Trophoblast cell (in vitro differentiated cells and primary cell): ENCODE data around the gene CALN1.
A peak's percentile ranks its signal among the peaks of the same experiment; 100 is the strongest.

Experiments used
- DNase-seq, 2 donors: peaks; one replicate each; pipeline ENCODE4 v3.0.0-alpha.2; 2016
- H2AFZ ChIP-seq: 2 replicates; pipeline ENCODE4 v1.6.1; 2013; ENCODE audit warnings: low read length, moderate library complexity, mild to moderate bottlenecking; ENCODE audit not compliant: insufficient read depth, poor library complexity
- H2AK5ac ChIP-seq: 2 replicates; pipeline ENCODE4 v1.6.1; 2013; ENCODE audit warnings: mild to moderate bottlenecking, low read length
- H2BK120ac ChIP-seq: 2 replicates; pipeline ENCODE4 v1.6.1; 2013; ENCODE audit warnings: low read length, mild to moderate bottlenecking, moderate library complexity; ENCODE audit not compliant: insufficient read depth, poor library complexity
- H2BK12ac ChIP-seq: 2 replicates; pipeline ENCODE4 v1.6.1; 2013; ENCODE audit warnings: mild to moderate bottlenecking, low read length, moderate library complexity
- H2BK5ac ChIP-seq: 2 replicates; pipeline ENCODE4 v1.6.1; 2013; ENCODE audit warnings: low read length, low read depth, moderate library complexity, mild to moderate bottlenecking; ENCODE audit not compliant: poor library complexity
- H3K14ac ChIP-seq: 2 replicates; pipeline ENCODE4 v1.6.1; 2013; ENCODE audit warnings: mild to moderate bottlenecking, low read length
- H3K18ac ChIP-seq: 2 replicates; pipeline ENCODE4 v1.6.1; 2013; ENCODE audit warnings: mild to moderate bottlenecking, low read length
- H3K23ac ChIP-seq: 2 replicates; pipeline ENCODE4 v1.6.1; 2013; ENCODE audit warnings: low read length
- H3K27ac ChIP-seq: 2 replicates; pipeline ENCODE4 v1.5.1; 2013; ENCODE audit warnings: low read depth, mild to moderate bottlenecking, inconsistent platforms, low read length, moderate library complexity
- H3K27me3 ChIP-seq: 2 replicates; pipeline ENCODE4 v1.6.1; 2013; ENCODE audit warnings: inconsistent platforms, mild to moderate bottlenecking, low read length, moderate library complexity; ENCODE audit not compliant: insufficient read depth
- H3K36me3 ChIP-seq, 2 experiments: 1 replicate in 1 of 2; 2 replicates in 1 of 2; pipeline ENCODE4 v1.6.1; 2013; ENCODE audit warnings: low read length in 2 of 2, mild to moderate bottlenecking in 2 of 2, moderate library complexity in 1 of 2; ENCODE audit not compliant: insufficient read depth in 2 of 2, control insufficient read depth in 1 of 2
- H3K4ac ChIP-seq: 2 replicates; pipeline ENCODE4 v1.6.1; 2013; ENCODE audit warnings: low read depth, mild to moderate bottlenecking, low read length, moderate library complexity
- H3K4me1 ChIP-seq, 2 experiments: 1 replicate in 1 of 2; 2 replicates in 1 of 2; pipeline ENCODE4 v1.6.1; 2013; ENCODE audit warnings: low read length in 2 of 2, mild to moderate bottlenecking in 2 of 2, moderate library complexity in 1 of 2; ENCODE audit not compliant: insufficient read depth in 2 of 2, control insufficient read depth in 1 of 2
- H3K4me2 ChIP-seq: 2 replicates; pipeline ENCODE4 v1.6.1; 2013; ENCODE audit warnings: inconsistent platforms, mild to moderate bottlenecking, low read length, moderate library complexity
- H3K4me3 ChIP-seq: 2 replicates; pipeline ENCODE4 v1.5.1; 2013; ENCODE audit warnings: mild to moderate bottlenecking, low read depth, low read length, inconsistent platforms
- H3K79me1 ChIP-seq: one replicate; pipeline ENCODE4 v1.6.1; 2013; ENCODE audit warnings: low read length
- H3K79me2 ChIP-seq: 2 replicates; pipeline ENCODE4 v1.6.1; 2013; ENCODE audit warnings: low read length, mild to moderate bottlenecking; ENCODE audit not compliant: control insufficient read depth, insufficient read depth, poor library complexity
- H3K9ac ChIP-seq: 2 replicates; pipeline ENCODE4 v1.6.1; 2013; ENCODE audit warnings: mild to moderate bottlenecking, low read length
- H3K9me3 ChIP-seq: 2 replicates; pipeline ENCODE4 v1.6.1; 2013; ENCODE audit warnings: low read depth, mild to moderate bottlenecking, control low read depth, inconsistent platforms, low read length; ENCODE audit not compliant: insufficient read depth
- H4K12ac ChIP-seq: 2 replicates; pipeline ENCODE4 v1.6.1; 2013; ENCODE audit warnings: low read depth, mild to moderate bottlenecking, low read length, moderate library complexity
- H4K8ac ChIP-seq: 2 replicates; pipeline ENCODE4 v1.6.1; 2013; ENCODE audit warnings: low read depth, mild to moderate bottlenecking, low read length, moderate library complexity
- H4K91ac ChIP-seq: one replicate; pipeline ENCODE4 v1.6.1; 2013; ENCODE audit warnings: low read depth, mild to moderate bottlenecking, low read length, moderate library complexity
- WGBS: extraction: QIAGEN DNeasy Blood & Tissue Kit; methylation state at CpG from one replicate; pipeline ENCODE4 v1.1.7; 2013; ENCODE audit warnings: missing lambda C conversion rate; ENCODE audit not compliant: insufficient read length, insufficient coverage; ENCODE audit errors: extremely low coverage; 5-methylcytosine and 5-hydroxymethylcytosine counted together

The CALN1 gene

GRCh38 chr7:72321637-72322036 is 90.5 kb downstream of the CALN1 start:
- Histone ChIP-seq H3K27ac (no peak overlapping the region), H3K79me2 (no peaks in the 10 kb centered on the region), H3K23ac (no peak overlapping the region), H4K12ac (no peak overlapping the region), H4K8ac (no peak overlapping the region), H3K4me2 (no peak overlapping the region), H2BK120ac (no peak overlapping the region), H3K27me3 (no peaks in the 10 kb centered on the region), H3K4me3 (no peak overlapping the region), H3K36me3 (no peaks in the 10 kb centered on the region), H3K79me1 (no peaks in the 10 kb centered on the region), H3K9me3 (no peaks in the 10 kb centered on the region), H3K4me1 (no peaks in the 10 kb centered on the region), H2BK12ac (no peak overlapping the region), H4K91ac (no peak overlapping the region), H2AK5ac (no peak overlapping the region), H3K9ac (no peak overlapping the region), H3K14ac (no peak overlapping the region), H2AFZ (no peak overlapping the region), H2BK5ac (no peak overlapping the region), H3K4ac (no peak overlapping the region), H3K18ac (no peak overlapping the region)
- no peak for DNase-seq
- WGBS: no CpG with 5 or more reads among the region's 7 CpGs

- Histone ChIP-seq H4K8ac (no peak overlapping the region), H3K79me2 (no peaks in the 10 kb centered on the region), H3K14ac (no peak overlapping the region), H3K36me3 (no peaks in the 10 kb centered on the region), H2AFZ (no peak overlapping the region), H3K27ac (no peak overlapping the region), H2AK5ac (no peak overlapping the region), H3K4ac (no peak overlapping the region), H3K4me2 (no peak overlapping the region), H2BK12ac (no peak overlapping the region), H2BK5ac (no peak overlapping the region), H3K27me3 (no peaks in the 10 kb centered on the region), H3K79me1 (no peaks in the 10 kb centered on the region), H4K12ac (no peak overlapping the region), H2BK120ac (no peak overlapping the region), H3K4me3 (no peak overlapping the region), H3K9me3 (no peaks in the 10 kb centered on the region), H3K23ac (no peak overlapping the region), H3K4me1 (no peaks in the 10 kb centered on the region), H4K91ac (no peak overlapping the region), H3K9ac (no peak overlapping the region), H3K18ac (no peak overlapping the region)
- WGBS: no CpG with 5 or more reads among the region's 8 CpGs
- DNase-seq: no peak
Measured at GRCh38 chr7:72321081-72321480, 91.1 kb downstream of the CALN1 start.

- Histone ChIP-seq H3K4ac (no peak overlapping the region), H2BK5ac (no peak overlapping the region), H4K91ac (no peak overlapping the region), H3K36me3 (no peaks in the 10 kb centered on the region), H4K8ac (no peak overlapping the region), H2AK5ac (no peak overlapping the region), H2BK120ac (no peak overlapping the region), H3K27me3 (no peaks in the 10 kb centered on the region), H2AFZ (no peak overlapping the region), H3K4me3 (no peak overlapping the region), H2BK12ac (no peak overlapping the region), H3K4me2 (no peak overlapping the region), H3K4me1 (no peaks in the 10 kb centered on the region), H3K79me2 (no peaks in the 10 kb centered on the region), H3K14ac (no peak overlapping the region), H3K23ac (no peak overlapping the region), H4K12ac (no peak overlapping the region), H3K27ac (no peak overlapping the region), H3K9ac (no peak overlapping the region), H3K9me3 (no peaks in the 10 kb centered on the region), H3K18ac (no peak overlapping the region), H3K79me1 (no peaks in the 10 kb centered on the region)
- no CpG with 5 or more reads among the region's 2 CpGs for WGBS
- no peak for DNase-seq
Measured at GRCh38 chr7:72317341-72317740, 94.8 kb downstream of the CALN1 start.

GRCh38 chr7:72316148-72316547 is 96.0 kb downstream of the CALN1 start:
- no peak overlapping the region for H4K91ac ChIP-seq
- no CpG with 5 or more reads among the region's 6 CpGs for WGBS
- H4K12ac ChIP-seq: no peak overlapping the region
- H3K9ac ChIP-seq: no peak overlapping the region
- no peak overlapping the region for H3K27ac ChIP-seq
- H3K18ac ChIP-seq: no peak overlapping the region
- no peak overlapping the region for H4K8ac ChIP-seq
- H3K4ac ChIP-seq: no peak overlapping the region
- H3K4me3 ChIP-seq: no peak overlapping the region
- no peak overlapping the region for H2BK120ac ChIP-seq
- peak in 1 of 2 donors; percentile 18 for DNase-seq
- no peak overlapping the region for H2BK12ac ChIP-seq
- no peak overlapping the region for H2AK5ac ChIP-seq
- H3K27me3 ChIP-seq: no peaks in the 10 kb centered on the region
- H3K4me1 ChIP-seq: no peaks in the 10 kb centered on the region
- no peak overlapping the region for H2AFZ ChIP-seq
- H3K23ac ChIP-seq: no peak overlapping the region
- no peaks in the 10 kb centered on the region for H3K9me3 ChIP-seq
- no peaks in the 10 kb centered on the region for H3K79me2 ChIP-seq
- H2BK5ac ChIP-seq: no peak overlapping the region
- H3K36me3 ChIP-seq: no peaks in the 10 kb centered on the region
- H3K14ac ChIP-seq: no peak overlapping the region
- H3K79me1 ChIP-seq: no peaks in the 10 kb centered on the region
- no peak overlapping the region for H3K4me2 ChIP-seq
